Coronary artery (tissue), 2 donors: ENCODE results near the gene CDH23.

Source experiments
- DNase-seq: peaks from one replicate; pipeline ENCODE4 v3.0.0-alpha.2; 2017; ENCODE audit warnings: low spot score
- H3K27ac ChIP-seq, 2 donors: fragments of 200-600 bp; sonication (generic); one replicate each; pipeline ENCODE4 v1.5.1; 2016 to 2019
- H3K4me3 ChIP-seq: fragments of 200-600 bp; sonication (generic); 2 replicates; pipeline ENCODE4 v1.5.1; 2016; ENCODE audit warnings: mild to moderate bottlenecking, moderate library complexity
- CTCF ChIP-seq: fragments of 200-600 bp; sonication (generic); IDR thresholded peaks from one replicate; pipeline ENCODE4 v1.5.1; 2019; ENCODE audit warnings: antibody characterized with exemption

Gene CDH23

GRCh38 chr10:71695502-71696476, 299.1 kb downstream of the CDH23 start:
- TF ChIP-seq CTCF, result no peak
- no peak overlapping the region for H3K27ac ChIP-seq
- no peak for DNase-seq
- no peak overlapping the region for H3K4me3 ChIP-seq

- Histone ChIP-seq H3K27ac (no peak overlapping the region), H3K4me3 (no peak overlapping the region)
- no peak for DNase-seq
- peak; percentile 47 for TF ChIP-seq CTCF
These were observed 300.1 kb downstream of the CDH23 start for GRCh38 chr10:71696628-71697326.

GRCh38 chr10:71697938-71698709, 301.4 kb downstream of the CDH23 start:
- Histone ChIP-seq H3K4me3 (no peak overlapping the region), H3K27ac (no peak overlapping the region)
- no peak for DNase-seq
- no peak for TF ChIP-seq CTCF

GRCh38 chr10:71698737-71699136, 302.0 kb downstream of the CDH23 start:
- H3K4me3 ChIP-seq, result no peak overlapping the region
- no peak for TF ChIP-seq CTCF
- no peak overlapping the region for H3K27ac ChIP-seq
- DNase-seq, result no peak

- no peak overlapping the region for H3K4me3 ChIP-seq
- no peak for TF ChIP-seq CTCF
- DNase-seq, result no peak
- no peak overlapping the region for H3K27ac ChIP-seq
These were observed 304.1 kb downstream of the CDH23 start for GRCh38 chr10:71700731-71701368.

GRCh38 chr10:71701496-71702132, 304.9 kb downstream of the CDH23 start:
- no peak for DNase-seq
- no peak overlapping the region for H3K4me3 ChIP-seq
- TF ChIP-seq CTCF, result no peak
- H3K27ac ChIP-seq, result no peak overlapping the region
